HepG2 (cell line): ENCODE data around the gene FSIP1. TPM values are rescaled to one million over a fixed set of nuclear protein-coding genes. Genes with fewer than 3 reads are reported as not detected.

ENCODE experiments used
- ATAC-seq: fragments of 200-7000 bp; cut with Tn5 transposase; 3 replicates; pipeline ENCODE4 v1.9.1; 2020; ENCODE audit warnings: mild to moderate bottlenecking, moderate library complexity
- BruUV-seq: library from RNA; stranded (reverse); fragments of 400-500 nt; replicated peaks from 2 replicates; lab custom pipeline; 2021; lab: Mats Ljungman, UMichigan
- CTCF ChIA-PET: fragments of 300-600 bp; formaldehyde crosslinking; extraction: SDS; loops from one replicate; lab custom pipeline; 2021; ENCODE audit warnings: low total read pairs, inconsistent platforms, low intra/inter-chr PET ratio; lab: Yijun Ruan, JAX
- POLR2A ChIA-PET: fragments of 350-600 bp; sonication (Branson Sonifier 250); formaldehyde crosslinking; loops from one replicate; lab custom pipeline; 2020; ENCODE audit warnings: antibody characterized with exemption, inconsistent platforms; lab: Yijun Ruan, JAX
- DNase-seq: peaks from one replicate; pipeline ENCODE4 v3.0.0-alpha.2; 2015; ENCODE audit warnings: low spot score
- FAIRE-seq: peaks from 3 replicates; lab custom pipeline; 2011; peaks lifted over from hg19 to GRCh38; lab: Jason Lieb, UNC
- H2AFZ ChIP-seq: one replicate; pipeline ENCODE4 v1.6.1; 2011; ENCODE audit warnings: low read length, inconsistent platforms
- H3K27ac ChIP-seq: fragments of 300-600 bp; 3 replicates; pipeline ENCODE4 v1.8.0; 2011; ENCODE audit warnings: mixed run types, mild to moderate bottlenecking, mixed read lengths, low read length, inconsistent platforms; ENCODE audit not compliant: insufficient read depth; ENCODE audit errors: extremely low read length
- H3K27me3 ChIP-seq, 2 experiments: fragments of 200-600 bp in 1 of 2; 2 replicates in 1 of 2; 3 replicates in 1 of 2; pipeline versions ENCODE4 v1.6.0 to v1.8.0; 2011; ENCODE audit warnings: low read length in 2 of 2, mild to moderate bottlenecking in 2 of 2, moderate library complexity in 2 of 2, inconsistent platforms in 1 of 2; ENCODE audit not compliant: insufficient read depth in 2 of 2, control insufficient read depth in 1 of 2
- H3K36me3 ChIP-seq, 2 experiments: fragments of 200-600 bp in 1 of 2; replicated peaks in 1 of 2; 2 replicates in 1 of 2; 3 replicates in 1 of 2; pipeline versions ENCODE4 v1.5.1 to v1.8.0; 2011; ENCODE audit warnings: low read length in 2 of 2, inconsistent platforms in 1 of 2; ENCODE audit not compliant: insufficient read depth in 2 of 2, control insufficient read depth in 1 of 2
- H3K4me1 ChIP-seq: 2 replicates; pipeline ENCODE4 v1.5.1; 2012; ENCODE audit warnings: low read length, inconsistent platforms; ENCODE audit not compliant: insufficient read depth
- H3K4me2 ChIP-seq: 2 replicates; pipeline ENCODE4 v1.6.0; 2011; ENCODE audit warnings: low read depth, low read length, inconsistent platforms
- H3K4me3 ChIP-seq, 3 experiments: fragments of 200-600 bp in 1 of 3; sonication (generic), shearing (Covaris generic) in 1 of 3; replicated peaks in 1 of 3; 2 replicates each; pipeline ENCODE4 v1.5.1; 2011 to 2016; ENCODE audit warnings: low read length in 3 of 3, inconsistent platforms in 2 of 3, low read depth in 2 of 3, mild to moderate bottlenecking in 2 of 3, control low read depth in 1 of 3, mixed read lengths in 1 of 3; ENCODE audit not compliant: insufficient read depth in 1 of 3
- H3K79me2 ChIP-seq: one replicate; pipeline ENCODE4 v1.6.1; 2011; ENCODE audit warnings: low read length, inconsistent platforms; ENCODE audit not compliant: insufficient read depth
- H3K9ac ChIP-seq: 2 replicates; pipeline ENCODE4 v1.6.0; 2011; ENCODE audit warnings: mild to moderate bottlenecking, low read depth, low read length, inconsistent platforms; ENCODE audit not compliant: insufficient read depth
- H3K9me3 ChIP-seq: 2 replicates; pipeline ENCODE4 v1.5.1; 2012; ENCODE audit warnings: mild to moderate bottlenecking, low read length
- H4K20me1 ChIP-seq: 2 replicates; pipeline ENCODE4 v1.6.0; 2011; ENCODE audit warnings: inconsistent platforms, mild to moderate bottlenecking, low read length, moderate library complexity; ENCODE audit not compliant: insufficient read depth
- CEBPB ChIP-seq: IDR thresholded peaks from 2 replicates; pipeline ENCODE4 v1.6.1; 2011; ENCODE audit warnings: low read depth, low read length, improper control_type of control experiment, borderline replicate concordance
- EP300 ChIP-seq, 3 experiments: sonication (generic) in 1 of 3; formaldehyde crosslinking in 1 of 3; IDR thresholded peaks; 2 replicates each; pipeline versions ENCODE4 v1.5.1 to v1.6.1; 2011 to 2020; ENCODE audit warnings: low read depth in 2 of 3, low read length in 2 of 3, borderline replicate concordance in 1 of 3, improper control_type of control experiment in 1 of 3, mild to moderate bottlenecking in 1 of 3, missing genetic modification reagents in 1 of 3, moderate library complexity in 1 of 3
- KMT2B ChIP-seq: IDR thresholded peaks from 2 replicates; pipeline ENCODE4 v1.6.1; 2016; ENCODE audit warnings: missing genetic modification reagents, missing compliant biosample characterization
- MIER3 ChIP-seq: IDR thresholded peaks from 2 replicates; pipeline ENCODE4 v1.6.1; 2016; ENCODE audit warnings: missing compliant biosample characterization, borderline replicate concordance
- SIN3B ChIP-seq: fragments of 150-350 bp; IDR thresholded peaks from 2 replicates; pipeline ENCODE4 v1.6.1; 2014; ENCODE audit warnings: low read length
- SIX4 ChIP-seq: sonication (generic); formaldehyde crosslinking; IDR thresholded peaks from 2 replicates; pipeline ENCODE4 v1.4.0; 2020; ENCODE audit warnings: missing genetic modification reagents
- ZBTB20 ChIP-seq: sonication (generic); formaldehyde crosslinking; IDR thresholded peaks from 2 replicates; pipeline ENCODE4 v1.8.1; 2023; ENCODE audit warnings: missing genetic modification reagents, low read depth, mild to moderate bottlenecking, borderline replicate concordance
- ZEB1 ChIP-seq: IDR thresholded peaks from 2 replicates; pipeline ENCODE4 v1.6.1; 2012; ENCODE audit warnings: mild to moderate bottlenecking, low read depth, inconsistent platforms; ENCODE audit not compliant: insufficient replicate concordance
- ZNF614 ChIP-seq: IDR thresholded peaks from 2 replicates; pipeline ENCODE4 v1.6.1; 2018; ENCODE audit warnings: missing biosample characterization, missing genetic modification reagents, inconsistent platforms, borderline replicate concordance
- WGBS: methylation state at CpG from one replicate; pipeline ENCODE4 v1.1.6; 2017; ENCODE audit warnings: low lambda C conversion rate; 5-methylcytosine and 5-hydroxymethylcytosine counted together
- in situ Hi-C: cut with HindIII; loops from 2 replicates; pipeline ENCODE4 v1.10.0; 2017; ENCODE audit warnings: low pct_unique_long_range_greater_than_20kb; ENCODE audit not compliant: extremely low pct_ligation_motif_present
- intact Hi-C: fragments of 100-400 bp; cut with micrococcal nuclease; formaldehyde crosslinking; loops from one replicate; pipeline ENCODE4 v1.10.0; 2022; ENCODE audit not compliant: unreplicated experiment
- polyA plus RNA-seq, 8 experiments: library from polyadenylated mRNA; depleted of rRNA in 3 of 8; stranded (reverse) in 7 of 8; unstranded in 1 of 8; fragments of >200 nt; fragmentation: Illumina TruSeq in 4 of 8; extraction: Trizol in 4 of 8; gene quantifications; 2 replicates each; pipeline versions ENCODE4 v1.2.1 to v1.2.3, GENCODE V29; 2011 to 2016; ENCODE audit warnings: low read depth in 4 of 8, missing spikeins in 1 of 8, mixed read lengths in 1 of 8; ENCODE audit not compliant: insufficient read depth in 1 of 8
- total RNA-seq, 5 experiments: library from RNA; depleted of rRNA; stranded (reverse); fragments of >200 nt; fragmentation: Illumina TruSeq; extraction: Trizol; gene quantifications; 2 replicates each; pipeline ENCODE4 v1.2.3, GENCODE V29; 2016; ENCODE audit warnings: low read depth in 1 of 5
- TF ChIP-seq, protein P1 (sequence below): sonication (generic); formaldehyde crosslinking; IDR thresholded peaks from 2 replicates; pipeline ENCODE4 v1.4.0; 2020; ENCODE audit warnings: missing genetic modification reagents
- TF ChIP-seq, protein P2 (sequence below): sonication (generic); formaldehyde crosslinking; IDR thresholded peaks from 2 replicates; pipeline ENCODE4 v1.5.0; 2020; ENCODE audit warnings: mild to moderate bottlenecking, missing genetic modification reagents
- TF ChIP-seq, protein P3 (sequence below): sonication (generic); formaldehyde crosslinking; IDR thresholded peaks from 2 replicates; pipeline ENCODE4 v1.8.1; 2023; ENCODE audit warnings: mild to moderate bottlenecking, missing genetic modification reagents

The FSIP1 gene
- total and polyA plus RNA-seq, 2 of the 13 experiments (the other 11 are each of a cell fraction or from before 2014, with no cell fraction given) = 0.18 TPM; not detected in 1

DNA sequence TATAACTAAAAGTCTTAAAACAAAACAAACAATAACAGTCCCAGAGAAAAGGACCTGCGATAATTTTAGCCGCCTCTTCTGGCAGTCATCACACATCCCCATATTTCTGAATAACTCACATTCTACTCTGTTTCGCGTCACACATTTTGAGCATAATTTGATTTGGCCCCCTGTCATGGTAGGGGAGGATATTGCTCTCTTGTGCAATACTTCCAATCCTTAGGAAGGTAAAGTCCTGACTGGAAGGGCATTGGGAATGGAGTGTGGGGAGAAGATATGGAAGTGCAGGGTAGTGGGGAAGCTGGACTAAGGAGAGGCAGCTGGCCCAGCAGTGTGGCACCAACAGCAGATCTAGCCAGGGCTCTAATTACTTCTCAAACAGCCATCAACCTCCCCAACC is 11.3 kb upstream of the FSIP1 start:
- CTCF ChIA-PET = no interaction called here
- intact Hi-C loops = no loop called here

DNA sequence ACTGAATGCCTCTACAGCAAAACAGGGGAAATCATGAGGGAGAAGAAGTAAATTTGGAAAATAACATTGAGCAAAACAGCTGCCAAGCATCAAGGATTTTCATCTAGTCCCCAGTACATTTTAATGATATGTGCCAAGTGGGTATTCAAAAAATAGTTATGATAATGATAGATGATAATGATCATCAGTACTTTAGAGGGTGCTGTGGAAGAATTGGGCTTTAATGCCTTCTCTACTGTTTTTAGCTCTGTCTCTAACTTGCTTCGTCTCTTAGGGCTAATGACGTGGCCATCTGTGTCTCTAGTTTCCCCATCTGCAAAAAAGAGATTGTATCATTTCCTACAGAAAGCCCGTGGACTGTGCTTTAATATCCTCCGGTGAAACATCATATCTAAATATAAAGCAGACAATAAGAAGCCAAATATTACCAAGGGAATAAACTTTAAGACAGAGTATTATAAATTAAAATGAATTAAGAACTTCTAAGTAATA is 10.2 kb upstream of the FSIP1 start:
- FAIRE-seq (no peak), ATAC-seq (no peak), DNase-seq (no peak)
- H2AFZ ChIP-seq = no peak overlapping the region
- no peak overlapping the region for H3K27ac ChIP-seq
- no TSS peak for BruUV-seq
- H3K9me3 ChIP-seq = no peaks in the 10 kb centered on the region
- H3K9ac ChIP-seq = no peak overlapping the region
- intact Hi-C loops (no loop called here), in situ Hi-C loops (no loop called here)
- no peaks in the 10 kb centered on the region for H3K36me3 ChIP-seq
- H3K4me1 ChIP-seq = peaks cover 9% of the 10 kb centered on the region
- H3K79me2 ChIP-seq = no peaks in the 10 kb centered on the region
- H4K20me1 ChIP-seq = no peaks in the 10 kb centered on the region
- ChIA-PET CTCF (no interaction called here), POLR2A (no interaction called here)
- no peaks in the 10 kb centered on the region for H3K27me3 ChIP-seq
- 26% methylated on average over 4 of the region's 4 CpGs for WGBS
- no peak overlapping the region for H3K4me3 ChIP-seq
- H3K4me2 ChIP-seq = no peak overlapping the region
- no peak for TF ChIP-seq KMT2B (CRISPR knock-in tag)
- TF ChIP-seq EP300 (IDR thresholded peaks at IDR 0.05; ENCODE audit: low read depth in 2 of 2, low read length in 2 of 2) = no peak
- no peak for TF ChIP-seq EP300 (CRISPR knock-in tag; IDR thresholded peaks at IDR 0.05; ENCODE audit: borderline replicate concordance)
- TF ChIP-seq ZNF614 (CRISPR knock-in tag) = no peak
- TF ChIP-seq ZBTB20 (CRISPR knock-in tag) = no peak
- TF ChIP-seq, protein P1, sequence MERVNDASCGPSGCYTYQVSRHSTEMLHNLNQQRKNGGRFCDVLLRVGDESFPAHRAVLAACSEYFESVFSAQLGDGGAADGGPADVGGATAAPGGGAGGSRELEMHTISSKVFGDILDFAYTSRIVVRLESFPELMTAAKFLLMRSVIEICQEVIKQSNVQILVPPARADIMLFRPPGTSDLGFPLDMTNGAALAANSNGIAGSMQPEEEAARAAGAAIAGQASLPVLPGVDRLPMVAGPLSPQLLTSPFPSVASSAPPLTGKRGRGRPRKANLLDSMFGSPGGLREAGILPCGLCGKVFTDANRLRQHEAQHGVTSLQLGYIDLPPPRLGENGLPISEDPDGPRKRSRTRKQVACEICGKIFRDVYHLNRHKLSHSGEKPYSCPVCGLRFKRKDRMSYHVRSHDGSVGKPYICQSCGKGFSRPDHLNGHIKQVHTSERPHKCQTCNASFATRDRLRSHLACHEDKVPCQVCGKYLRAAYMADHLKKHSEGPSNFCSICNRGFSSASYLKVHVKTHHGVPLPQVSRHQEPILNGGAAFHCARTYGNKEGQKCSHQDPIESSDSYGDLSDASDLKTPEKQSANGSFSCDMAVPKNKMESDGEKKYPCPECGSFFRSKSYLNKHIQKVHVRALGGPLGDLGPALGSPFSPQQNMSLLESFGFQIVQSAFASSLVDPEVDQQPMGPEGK (CRISPR knock-in tag) = no peak
- TF ChIP-seq SIX4 (CRISPR knock-in tag) = no peak
- TF ChIP-seq SIN3B = no peak
- TF ChIP-seq, protein P2, sequence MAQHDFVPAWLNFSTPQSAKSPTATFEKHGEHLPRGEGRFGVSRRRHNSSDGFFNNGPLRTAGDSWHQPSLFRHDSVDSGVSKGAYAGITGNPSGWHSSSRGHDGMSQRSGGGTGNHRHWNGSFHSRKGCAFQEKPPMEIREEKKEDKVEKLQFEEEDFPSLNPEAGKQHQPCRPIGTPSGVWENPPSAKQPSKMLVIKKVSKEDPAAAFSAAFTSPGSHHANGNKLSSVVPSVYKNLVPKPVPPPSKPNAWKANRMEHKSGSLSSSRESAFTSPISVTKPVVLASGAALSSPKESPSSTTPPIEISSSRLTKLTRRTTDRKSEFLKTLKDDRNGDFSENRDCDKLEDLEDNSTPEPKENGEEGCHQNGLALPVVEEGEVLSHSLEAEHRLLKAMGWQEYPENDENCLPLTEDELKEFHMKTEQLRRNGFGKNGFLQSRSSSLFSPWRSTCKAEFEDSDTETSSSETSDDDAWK = no peak
- TF ChIP-seq, protein P3, sequence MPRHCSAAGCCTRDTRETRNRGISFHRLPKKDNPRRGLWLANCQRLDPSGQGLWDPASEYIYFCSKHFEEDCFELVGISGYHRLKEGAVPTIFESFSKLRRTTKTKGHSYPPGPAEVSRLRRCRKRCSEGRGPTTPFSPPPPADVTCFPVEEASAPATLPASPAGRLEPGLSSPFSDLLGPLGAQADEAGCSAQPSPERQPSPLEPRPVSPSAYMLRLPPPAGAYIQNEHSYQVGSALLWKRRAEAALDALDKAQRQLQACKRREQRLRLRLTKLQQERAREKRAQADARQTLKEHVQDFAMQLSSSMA (CRISPR knock-in tag) = no peak

More for the DNA sequence above, 11.3 kb upstream of the FSIP1 start:
- H3K4me3 ChIP-seq = no peak overlapping the region
- FAIRE-seq (no peak), DNase-seq (no peak), ATAC-seq (no peak)
- H4K20me1 ChIP-seq = no peaks in the 10 kb centered on the region
- in situ Hi-C loops = no loop called here
- H3K4me1 ChIP-seq = no peaks in the 10 kb centered on the region
- 91% methylated on average over 4 of the region's 4 CpGs for WGBS
- H3K9me3 ChIP-seq = no peaks in the 10 kb centered on the region
- POLR2A ChIA-PET = no interaction called here
- H3K79me2 ChIP-seq = no peaks in the 10 kb centered on the region
- no peak overlapping the region for H2AFZ ChIP-seq
- no peak for TF ChIP-seq ZEB1
- TF ChIP-seq CEBPB = 0 out of 2 replicates have a peak, but pooled peaks have one; percentile 18
- no peak for TF ChIP-seq MIER3 (CRISPR knock-in tag)
- no peaks in the 10 kb centered on the region for H3K36me3 ChIP-seq
- H3K9ac ChIP-seq = no peak overlapping the region
- no peak overlapping the region for H3K27ac ChIP-seq
- no peak overlapping the region for H3K4me2 ChIP-seq
- no TSS peak for BruUV-seq
- no peaks in the 10 kb centered on the region for H3K27me3 ChIP-seq
